Activated CD8-positive, alpha-beta memory T cell treated with anti-CD3 and anti-CD28 coated beads for 48 hours (primary cell): ENCODE measurements around the gene TLE1.

Experiments used
- DNase-seq, 3 experiments: peaks; one replicate each; pipeline ENCODE4 v3.0.0-alpha.2; 2020; ENCODE audit warnings: low read depth in 2 of 3, low spot score in 2 of 3

TLE1 gene

GRCh38 chr9:81686614-81687520 is 2.5 kb downstream of the TLE1 start:
- no peak for DNase-seq

GRCh38 chr9:81685763-81686613 is 3.4 kb downstream of the TLE1 start:
- no peak for DNase-seq

GRCh38 chr9:81684635-81685034 is 4.7 kb downstream of the TLE1 start:
- DNase-seq, result no peak

GRCh38 chr9:81683704-81684103 is 5.6 kb downstream of the TLE1 start:
- no peak for DNase-seq

GRCh38 chr9:81683238-81683637 is 6.1 kb downstream of the TLE1 start:
- DNase-seq, result no peak

GRCh38 chr9:81682797-81683196 is 6.5 kb downstream of the TLE1 start:
- no peak for DNase-seq

GRCh38 chr9:81682177-81682576 is 7.2 kb downstream of the TLE1 start:
- DNase-seq, result no peak

GRCh38 chr9:81680506-81680905 is 8.8 kb downstream of the TLE1 start:
- no peak for DNase-seq

- no peak for DNase-seq
These were observed 9.3 kb downstream of the TLE1 start for GRCh38 chr9:81680006-81680405.

GRCh38 chr9:81678088-81678487 is 11.3 kb downstream of the TLE1 start:
- no peak for DNase-seq

GRCh38 chr9:81676395-81676794 is 13.0 kb downstream of the TLE1 start:
- DNase-seq, result no peak

- no peak for DNase-seq
These were observed 16.0 kb downstream of the TLE1 start for GRCh38 chr9:81673310-81673709.

GRCh38 chr9:81671880-81672280 is 17.5 kb downstream of the TLE1 start:
- DNase-seq, result no peak

- DNase-seq, result no peak
These were observed 19.5 kb downstream of the TLE1 start for GRCh38 chr9:81669866-81670265.

GRCh38 chr9:81669041-81669651 is 20.2 kb downstream of the TLE1 start:
- DNase-seq, result no peak

GRCh38 chr9:81666123-81666522 is 23.2 kb downstream of the TLE1 start:
- DNase-seq, result no peak

GRCh38 chr9:81665322-81665871 is 23.9 kb downstream of the TLE1 start:
- DNase-seq, result no peak

- DNase-seq, result no peak
These were observed 24.6 kb downstream of the TLE1 start for GRCh38 chr9:81664638-81665222.

GRCh38 chr9:81661339-81661738 is 28.0 kb downstream of the TLE1 start:
- DNase-seq, result no peak

GRCh38 chr9:81656871-81657337 is 32.4 kb downstream of the TLE1 start:
- DNase-seq, result no peak

GRCh38 chr9:81656004-81656403 is 33.3 kb downstream of the TLE1 start:
- no peak for DNase-seq
